Measurements from ENCODE around the gene SORCS1. TPM values are rescaled to one million over a fixed set of nuclear protein-coding genes. Genes with fewer than 3 reads are reported as not detected.

Gene SORCS1
- total RNA-seq, 4 donors from 2014 or later, result 34.3 to 85.0 (median 49.3) TPM

DNA sequence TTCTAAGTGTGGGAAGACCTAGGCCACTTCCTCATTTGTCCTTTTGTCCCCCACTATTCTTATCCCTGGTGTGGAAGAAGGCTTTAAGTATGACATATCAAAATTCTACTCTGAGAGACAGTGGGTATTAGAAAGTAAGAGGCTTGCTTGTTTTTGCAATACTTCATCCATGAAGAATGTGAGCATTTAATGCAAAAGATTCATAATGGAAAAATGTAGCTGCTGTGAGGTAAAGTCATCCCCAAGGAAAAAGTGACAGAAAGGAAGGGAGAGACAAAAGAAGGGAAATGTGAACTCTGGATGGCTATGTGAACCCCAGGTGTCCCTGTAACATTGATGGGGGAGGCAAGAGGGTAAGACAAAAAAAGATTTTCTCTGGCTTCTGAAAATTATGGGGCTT, 607.5 kb downstream of the SORCS1 start:
- H3K4me3 ChIP-seq, result no peak overlapping the region
- H3K9me3 ChIP-seq, result no peaks in the 10 kb centered on the region
- H3K4me1 ChIP-seq, result no peaks in the 10 kb centered on the region
- H3K27me3 ChIP-seq, result no peaks in the 10 kb centered on the region
- no peak overlapping the region for H3K27ac ChIP-seq
- no peak for DNase-seq (ENCODE audit: low spot score in 2 of 2)
- TF ChIP-seq POLR2A (IDR thresholded peaks at IDR 0.05) (no peak), EP300 (IDR thresholded peaks at IDR 0.05) (no peak)
- TF ChIP-seq, protein P1, sequence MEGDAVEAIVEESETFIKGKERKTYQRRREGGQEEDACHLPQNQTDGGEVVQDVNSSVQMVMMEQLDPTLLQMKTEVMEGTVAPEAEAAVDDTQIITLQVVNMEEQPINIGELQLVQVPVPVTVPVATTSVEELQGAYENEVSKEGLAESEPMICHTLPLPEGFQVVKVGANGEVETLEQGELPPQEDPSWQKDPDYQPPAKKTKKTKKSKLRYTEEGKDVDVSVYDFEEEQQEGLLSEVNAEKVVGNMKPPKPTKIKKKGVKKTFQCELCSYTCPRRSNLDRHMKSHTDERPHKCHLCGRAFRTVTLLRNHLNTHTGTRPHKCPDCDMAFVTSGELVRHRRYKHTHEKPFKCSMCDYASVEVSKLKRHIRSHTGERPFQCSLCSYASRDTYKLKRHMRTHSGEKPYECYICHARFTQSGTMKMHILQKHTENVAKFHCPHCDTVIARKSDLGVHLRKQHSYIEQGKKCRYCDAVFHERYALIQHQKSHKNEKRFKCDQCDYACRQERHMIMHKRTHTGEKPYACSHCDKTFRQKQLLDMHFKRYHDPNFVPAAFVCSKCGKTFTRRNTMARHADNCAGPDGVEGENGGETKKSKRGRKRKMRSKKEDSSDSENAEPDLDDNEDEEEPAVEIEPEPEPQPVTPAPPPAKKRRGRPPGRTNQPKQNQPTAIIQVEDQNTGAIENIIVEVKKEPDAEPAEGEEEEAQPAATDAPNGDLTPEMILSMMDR (IDR thresholded peaks at IDR 0.05), result no peak
- H3K36me3 ChIP-seq, result no peaks in the 10 kb centered on the region

- Histone ChIP-seq H3K27me3 (no peaks in the 10 kb centered on the region), H3K27ac (no peak overlapping the region), H3K9me3 (no peaks in the 10 kb centered on the region), H3K4me1 (no peaks in the 10 kb centered on the region), H3K4me3 (no peak overlapping the region), H3K36me3 (no peaks in the 10 kb centered on the region)
- 80 to 83% methylated on average over 2 of the region's 2 CpGs for WGBS, 2 donors
- TF ChIP-seq EP300 (IDR thresholded peaks at IDR 0.05) (no peak), POLR2A (IDR thresholded peaks at IDR 0.05) (no peak)
- TF ChIP-seq, protein P1 (IDR thresholded peaks at IDR 0.05), result no peak
- no peak for DNase-seq (ENCODE audit: low spot score in 2 of 2)
Observed at GRCh38 chr10:106555599-106555998, 608.9 kb downstream of the SORCS1 start.

DNA sequence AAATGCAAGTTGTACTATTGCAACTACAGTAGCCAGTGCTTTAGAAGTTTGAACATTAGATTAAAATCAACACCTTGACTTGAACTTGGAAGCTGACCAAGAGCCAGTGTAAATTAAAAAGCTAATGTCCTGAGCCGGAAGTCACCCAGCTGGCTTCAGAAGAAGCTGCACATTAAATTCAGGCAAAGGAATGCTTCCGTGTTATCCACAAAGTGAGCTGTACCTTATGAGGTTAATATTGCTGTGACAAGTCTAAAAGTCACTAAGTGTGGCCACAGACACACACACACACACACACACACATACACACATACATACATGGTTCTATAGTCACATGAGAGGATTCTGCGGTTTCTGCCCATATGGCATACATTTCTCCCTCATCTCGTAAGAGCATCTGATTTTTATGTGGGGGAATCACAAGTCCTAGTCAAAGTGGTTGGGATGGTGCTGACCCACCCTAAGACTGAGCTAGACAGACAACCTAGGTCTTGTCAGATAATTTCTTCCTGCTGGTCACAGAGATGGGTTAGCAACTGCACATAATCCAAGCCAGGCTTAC, 612.9 kb downstream of the SORCS1 start:
- no peak overlapping the region for H3K27ac ChIP-seq
- no peaks in the 10 kb centered on the region for H3K4me1 ChIP-seq
- no peaks in the 10 kb centered on the region for H3K36me3 ChIP-seq
- H3K4me3 ChIP-seq, result no peak overlapping the region
- H3K9me3 ChIP-seq, result no peaks in the 10 kb centered on the region
- 83 to 87% methylated on average over 4 of the region's 4 CpGs for WGBS, 2 donors
- no peak for DNase-seq (ENCODE audit: low spot score in 2 of 2)
- no peak for TF ChIP-seq EP300 (IDR thresholded peaks at IDR 0.05)
- no peaks in the 10 kb centered on the region for H3K27me3 ChIP-seq

DNA sequence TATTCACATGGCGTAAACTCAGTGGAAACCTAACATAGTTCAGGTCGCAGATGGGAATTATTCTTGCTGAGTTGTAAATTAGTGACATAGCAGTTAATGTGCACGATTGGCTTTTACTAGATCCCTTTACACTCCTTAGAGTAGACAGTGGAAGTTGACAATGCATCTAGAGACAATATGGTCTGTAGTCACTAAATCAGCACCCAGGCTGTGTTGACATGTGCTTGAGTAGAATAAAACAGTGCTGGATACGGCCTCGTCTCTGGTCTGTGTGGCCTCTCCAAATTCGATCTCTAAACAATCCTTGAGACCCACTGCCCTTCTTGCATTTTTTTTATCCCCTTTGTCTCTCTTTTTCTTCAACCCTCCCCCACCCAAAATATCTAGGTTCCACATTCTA, 615.7 kb downstream of the SORCS1 start:
- no peak for DNase-seq (ENCODE audit: low spot score in 2 of 2)

GRCh38 chr10:106547047-106547635, 617.4 kb downstream of the SORCS1 start:
- Histone ChIP-seq H3K27me3 (no peaks in the 10 kb centered on the region), H3K4me3 (no peak overlapping the region), H3K27ac (no peak overlapping the region), H3K36me3 (no peaks in the 10 kb centered on the region), H3K9me3 (no peaks in the 10 kb centered on the region), H3K4me1 (no peaks in the 10 kb centered on the region)
- 82 to 90% methylated on average over 7 of the region's 7 CpGs for WGBS, 2 donors
- no peak for DNase-seq (ENCODE audit: low spot score in 2 of 2)
- TF ChIP-seq, protein P1 (IDR thresholded peaks at IDR 0.05), result no peak
- TF ChIP-seq POLR2A (IDR thresholded peaks at IDR 0.05), result no peak
- no peak for TF ChIP-seq EP300 (IDR thresholded peaks at IDR 0.05)

More for the DNA sequence above, 615.7 kb downstream of the SORCS1 start:
- TF ChIP-seq EP300 (IDR thresholded peaks at IDR 0.05) (no peak), POLR2A (IDR thresholded peaks at IDR 0.05) (no peak)
- 82 to 91% methylated on average over 6 of the region's 6 CpGs for WGBS, 2 donors
- Histone ChIP-seq H3K36me3 (no peaks in the 10 kb centered on the region), H3K27me3 (no peaks in the 10 kb centered on the region), H3K4me1 (no peaks in the 10 kb centered on the region), H3K9me3 (no peaks in the 10 kb centered on the region), H3K27ac (no peak overlapping the region), H3K4me3 (no peak overlapping the region)

DNA sequence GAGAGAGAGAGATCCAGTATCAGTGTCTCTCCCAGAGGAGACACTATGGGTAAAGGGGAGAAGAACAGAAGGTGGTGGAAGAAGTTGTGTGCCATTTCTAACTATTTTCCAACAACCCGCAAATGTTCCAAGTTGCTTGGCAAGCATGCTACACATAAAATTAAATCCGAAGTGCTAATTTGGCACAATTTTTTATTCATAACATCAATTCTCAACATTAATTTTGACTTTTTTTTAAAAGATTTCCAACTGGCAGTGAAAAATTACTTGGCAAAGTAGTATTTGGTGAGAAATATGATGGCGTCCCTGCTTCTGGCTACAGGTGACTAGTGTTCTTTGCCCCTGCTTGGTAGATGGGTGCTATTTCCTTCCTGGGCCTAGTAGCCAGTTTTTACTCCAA, 622.0 kb downstream of the SORCS1 start:
- H3K36me3 ChIP-seq, result no peaks in the 10 kb centered on the region
- WGBS, 2 donors, result 89 to 91% methylated on average over 3 of the region's 3 CpGs

More for the DNA sequence above, 622.0 kb downstream of the SORCS1 start:
- Histone ChIP-seq H3K27ac (no peak overlapping the region), H3K4me3 (no peak overlapping the region), H3K27me3 (no peaks in the 10 kb centered on the region), H3K4me1 (no peaks in the 10 kb centered on the region), H3K9me3 (no peaks in the 10 kb centered on the region)
- DNase-seq (ENCODE audit: low spot score in 2 of 2), result no peak
- TF ChIP-seq, protein P1 (IDR thresholded peaks at IDR 0.05), result no peak
- TF ChIP-seq EP300 (IDR thresholded peaks at IDR 0.05) (no peak), POLR2A (IDR thresholded peaks at IDR 0.05) (no peak)

Measured in tibial nerve (tissue), 4 donors.